H1 (cell line): ENCODE measurements around the gene MUSTN1. TPM values are rescaled to one million over a fixed set of nuclear protein-coding genes. Genes with fewer than 3 reads are reported as not detected.

Source experiments
- CTCF ChIA-PET: fragments of 300-600 bp; sonication (Branson Sonifier 250); formaldehyde crosslinking; loops from one replicate; lab custom pipeline; 2021; ENCODE audit not compliant: partially characterized antibody; lab: Charles Lee
- POLR2A ChIA-PET: fragments of 300-600 bp; sonication (Branson Sonifier 250); formaldehyde crosslinking; loops from one replicate; lab custom pipeline; 2021; ENCODE audit warnings: inconsistent platforms; ENCODE audit not compliant: partially characterized antibody; lab: Charles Lee
- DNase-seq, 2 experiments: peaks; one replicate each; pipeline versions ENCODE4 v3.0.0 to v3.0.0-alpha.2; 2010 to 2022; ENCODE audit warnings: low spot score in 2 of 2, low read depth in 1 of 2, mixed read lengths in 1 of 2
- FAIRE-seq: peaks from 2 replicates; lab custom pipeline; 2011; peaks lifted over from hg19 to GRCh38; lab: Jason Lieb, UNC
- H2AFZ ChIP-seq: 2 replicates; pipeline ENCODE4 v1.8.1; 2012; ENCODE audit warnings: low read length, inconsistent platforms
- H2AK5ac ChIP-seq: 2 replicates; pipeline ENCODE4 v1.6.1; 2013; ENCODE audit warnings: low read depth, low read length
- H2BK120ac ChIP-seq: replicated peaks from 2 replicates; pipeline ENCODE3; 2013; ENCODE audit warnings: low read depth, low read length, inconsistent platforms
- H2BK12ac ChIP-seq: 2 replicates; pipeline ENCODE4 v1.6.1; 2013; ENCODE audit warnings: low read depth, low read length
- H2BK15ac ChIP-seq: 2 replicates; pipeline ENCODE4 v1.6.1; 2013; ENCODE audit warnings: low read length
- H2BK20ac ChIP-seq: 2 replicates; pipeline ENCODE4 v1.6.1; 2013; ENCODE audit warnings: low read length
- H2BK5ac ChIP-seq: 2 replicates; pipeline ENCODE4 v1.6.1; 2013; ENCODE audit warnings: low read depth, low read length
- H3K14ac ChIP-seq: 2 replicates; pipeline ENCODE4 v1.6.1; 2013; ENCODE audit warnings: inconsistent platforms; ENCODE audit not compliant: insufficient read length
- H3K18ac ChIP-seq: 2 replicates; pipeline ENCODE4 v1.6.1; 2013; ENCODE audit warnings: low read length; ENCODE audit errors: extremely low read depth
- H3K23ac ChIP-seq: 2 replicates; pipeline ENCODE4 v1.6.1; 2013; ENCODE audit warnings: inconsistent platforms; ENCODE audit not compliant: insufficient read length
- H3K23me2 ChIP-seq: 2 replicates; pipeline ENCODE4 v1.6.1; 2013; ENCODE audit warnings: low read depth, low read length
- H3K27ac ChIP-seq: 2 replicates; pipeline ENCODE4 v1.6.1; 2011; ENCODE audit warnings: low read depth, low read length, inconsistent platforms
- H3K27me3 ChIP-seq, 4 experiments: replicated peaks in 1 of 4; 1 replicate in 1 of 4; 2 replicates in 3 of 4; pipeline versions ENCODE4 v1.6.1 to v1.8.1; 2011 to 2013; ENCODE audit warnings: low read length in 3 of 4, mild to moderate bottlenecking in 3 of 4, inconsistent platforms in 2 of 4, mixed read lengths in 2 of 4, moderate library complexity in 1 of 4; ENCODE audit not compliant: control insufficient read depth in 3 of 4, insufficient read depth in 3 of 4; ENCODE audit errors: extremely low read depth in 1 of 4
- H3K36me3 ChIP-seq, 4 experiments: 2 replicates each; pipeline versions ENCODE4 v1.6.1 to v1.8.1; 2011 to 2013; ENCODE audit warnings: mild to moderate bottlenecking in 4 of 4, low read length in 3 of 4, moderate library complexity in 2 of 4, control low read depth in 1 of 4, inconsistent platforms in 1 of 4; ENCODE audit not compliant: insufficient read depth in 4 of 4, control insufficient read depth in 2 of 4
- H3K4ac ChIP-seq: replicated peaks from 2 replicates; pipeline ENCODE3; 2013; ENCODE audit warnings: low read length, low read depth, mixed read lengths, inconsistent platforms; ENCODE audit not compliant: insufficient read length
- H3K4me1 ChIP-seq, 4 experiments: replicated peaks in 1 of 4; 1 replicate in 1 of 4; 2 replicates in 3 of 4; pipeline versions ENCODE4 v1.6.1 to v1.8.1; 2011 to 2013; ENCODE audit warnings: low read length in 3 of 4, inconsistent platforms in 2 of 4, mixed read lengths in 1 of 4; ENCODE audit not compliant: insufficient read depth in 4 of 4, control insufficient read depth in 3 of 4
- H3K4me2 ChIP-seq, 2 experiments: 2 replicates each; pipeline versions ENCODE4 v1.6.1 to v1.8.1; 2011 to 2013; ENCODE audit warnings: low read depth in 2 of 2, low read length in 2 of 2, control low read depth in 1 of 2, inconsistent platforms in 1 of 2, mild to moderate bottlenecking in 1 of 2; ENCODE audit not compliant: insufficient read depth in 1 of 2
- H3K4me3 ChIP-seq, 4 experiments: fragments of 200-600, 300-600 bp in 1 of 4; sonication (generic), shearing (Covaris generic), sonication (Bioruptor Twin) in 1 of 4; 2 replicates each; pipeline versions ENCODE4 v1.5.1 to v1.8.1; 2011 to 2016; ENCODE audit warnings: low read length in 4 of 4, low read depth in 3 of 4, control low read depth in 2 of 4, inconsistent platforms in 2 of 4, mild to moderate bottlenecking in 2 of 4, mixed read lengths in 1 of 4, moderate library complexity in 1 of 4; ENCODE audit not compliant: insufficient read depth in 2 of 4; ENCODE audit errors: extremely low read depth in 1 of 4
- H3K56ac ChIP-seq: replicated peaks from 2 replicates; pipeline ENCODE3; 2013; ENCODE audit warnings: low read depth, mild to moderate bottlenecking, mixed read lengths, low read length, inconsistent platforms; ENCODE audit not compliant: insufficient read length
- H3K79me1 ChIP-seq: 2 replicates; pipeline ENCODE4 v1.6.1; 2013; ENCODE audit warnings: low read depth, low read length, control low read depth
- H3K79me2 ChIP-seq, 2 experiments: 2 replicates each; pipeline versions ENCODE4 v1.6.1 to v1.8.1; 2012 to 2013; ENCODE audit warnings: low read length in 2 of 2, mild to moderate bottlenecking in 2 of 2, inconsistent platforms in 1 of 2; ENCODE audit not compliant: insufficient read depth in 2 of 2, control insufficient read depth in 1 of 2
- H3K9ac ChIP-seq, 4 experiments: replicated peaks in 1 of 4; 1 replicate in 1 of 4; 2 replicates in 3 of 4; pipeline versions ENCODE4 v1.6.1 to v1.8.1; 2011 to 2013; ENCODE audit warnings: low read depth in 3 of 4, low read length in 3 of 4, control low read depth in 2 of 4, mild to moderate bottlenecking in 2 of 4, moderate library complexity in 2 of 4, inconsistent platforms in 1 of 4; ENCODE audit errors: extremely low read depth in 1 of 4
- H3K9me3 ChIP-seq, 2 experiments: 2 replicates each; pipeline versions ENCODE4 v1.6.1 to v1.8.1; 2012 to 2013; ENCODE audit warnings: mild to moderate bottlenecking in 2 of 2, moderate library complexity in 2 of 2, control low read depth in 1 of 2, inconsistent platforms in 1 of 2, low read depth in 1 of 2, low read length in 1 of 2, mixed read lengths in 1 of 2; ENCODE audit not compliant: insufficient read depth in 2 of 2
- H4K20me1 ChIP-seq, 2 experiments: replicated peaks in 1 of 2; 2 replicates each; pipeline versions ENCODE3 to v1.8.1; 2011 to 2013; ENCODE audit warnings: inconsistent platforms in 2 of 2, low read length in 2 of 2, mild to moderate bottlenecking in 1 of 2; ENCODE audit not compliant: insufficient read depth in 2 of 2, control insufficient read depth in 1 of 2
- H4K5ac ChIP-seq: 2 replicates; pipeline ENCODE4 v1.6.1; 2013; ENCODE audit warnings: low read length, low read depth, mixed read lengths, inconsistent platforms; ENCODE audit not compliant: insufficient read length
- H4K8ac ChIP-seq: 2 replicates; pipeline ENCODE4 v1.8.0; 2013; ENCODE audit warnings: mild to moderate bottlenecking, moderate library complexity, low read length, inconsistent platforms; ENCODE audit not compliant: insufficient read depth; ENCODE audit errors: extremely low read depth
- H4K91ac ChIP-seq: replicated peaks from 2 replicates; pipeline ENCODE3; 2013; ENCODE audit warnings: low read length, mixed read lengths, inconsistent platforms; ENCODE audit not compliant: insufficient read length
- CHD2 ChIP-seq: IDR thresholded peaks from 2 replicates; pipeline ENCODE4 v1.6.1; 2012; ENCODE audit warnings: low read length, improper control_type of control experiment
- GTF2F1 ChIP-seq: IDR thresholded peaks from 2 replicates; pipeline ENCODE4 v1.6.1; 2012; ENCODE audit warnings: low read depth, low read length, improper control_type of control experiment, borderline replicate concordance
- POU5F1 ChIP-seq: IDR thresholded peaks from 2 replicates; pipeline ENCODE4 v1.6.1; 2011; ENCODE audit warnings: low read depth, mild to moderate bottlenecking, low read length, moderate library complexity
- RBBP5 ChIP-seq: IDR thresholded peaks from 2 replicates; pipeline ENCODE4 v1.7.1; 2012; ENCODE audit warnings: low read depth, mild to moderate bottlenecking, inconsistent platforms, low read length, moderate library complexity, borderline replicate concordance
- SIN3A ChIP-seq, 2 experiments: IDR thresholded peaks in 1 of 2; conservative IDR thresholded peaks in 1 of 2; 2 replicates each; pipeline ENCODE4 v1.6.1; 2011 to 2012; ENCODE audit warnings: low read length in 2 of 2, improper control_type of control experiment in 1 of 2, low read depth in 1 of 2, mild to moderate bottlenecking in 1 of 2
- SIRT6 ChIP-seq: IDR thresholded peaks from one replicate; pipeline ENCODE4 v1.7.1; 2012; ENCODE audit warnings: low read length, inconsistent platforms
- SIX5 ChIP-seq: IDR thresholded peaks from 2 replicates; pipeline ENCODE4 v1.6.1; 2011; ENCODE audit warnings: mild to moderate bottlenecking, low read depth, low read length
- SP2 ChIP-seq: IDR thresholded peaks from 2 replicates; pipeline ENCODE4 v1.6.1; 2012; ENCODE audit warnings: mild to moderate bottlenecking, low read length, inconsistent platforms
- ZNF274 ChIP-seq: IDR thresholded peaks from 2 replicates; pipeline ENCODE4 v1.7.0; 2012; ENCODE audit warnings: low read length, borderline replicate concordance; ENCODE audit errors: extremely low read depth
- WGBS, 2 experiments: shearing (Covaris generic) in 1 of 2; methylation state at CpG; one replicate each; pipeline versions ENCODE4 v1.1.6 to v1.1.7; 2013 to 2015; ENCODE audit warnings: low lambda C conversion rate in 2 of 2, mixed read lengths in 2 of 2, inconsistent platforms in 1 of 2, low coverage in 1 of 2, missing lambda C conversion rate in 1 of 2; ENCODE audit not compliant: insufficient replicate concordance in 2 of 2, insufficient coverage in 1 of 2, insufficient read length in 1 of 2; ENCODE audit errors: extremely low coverage in 1 of 2, missing lambda C conversion rate in 1 of 2; 5-methylcytosine and 5-hydroxymethylcytosine counted together
- polyA plus RNA-seq, 7 experiments: library from polyadenylated mRNA; depleted of rRNA in 3 of 7; stranded (reverse) in 5 of 7; unstranded in 2 of 7; fragments of >200 nt in 5 of 7; fragments of 200-250 nt in 2 of 7; gene quantifications; 1 replicate in 5 of 7; 2 replicates in 1 of 7; 4 replicates in 1 of 7; pipeline versions ENCODE4 v1.2.1 to v1.2.3, GENCODE V29; 2011 to 2013; ENCODE audit warnings: missing spikeins in 2 of 7, mixed read lengths in 2 of 7
- total RNA-seq: library from RNA; stranded (reverse); fragmentation: NEBNext Ultra II Directional; extraction: Animal tissue kit (Norgen Biotek cat#: 25700); gene quantifications from 2 replicates; pipeline ENCODE4 v1.2.1, GENCODE V29; 2021

MUSTN1 gene
- total and polyA plus RNA-seq, 2 of the 8 experiments (the other 6 are each of a cell fraction or from before 2014, with no cell fraction given): 1.1 to 2.4 TPM

GRCh38 chr3:52796411-52796810, 38.4 kb downstream of the MUSTN1 start:
- CTCF ChIA-PET: interaction anchor here (1.1 to 6.9 kb wide), 6 partner anchors 15 to 139 kb away, joined by 3 to 86 read pairs (median 3); no protein-coding TSS in a partner anchor
- Histone ChIP-seq H3K4me3 (no peak overlapping the region), H4K91ac (no peak overlapping the region), H2BK5ac (no peak overlapping the region), H3K79me2 (no peaks in the 10 kb centered on the region), H2BK120ac (no peak overlapping the region), H2BK12ac (no peak overlapping the region), H4K20me1 (peaks cover 0 to 2% of the 10 kb centered on the region in 2 experiments), H2AFZ (no peak overlapping the region), H3K14ac (no peak overlapping the region), H2BK15ac (no peak overlapping the region), H3K27ac (no peak overlapping the region), H3K18ac (no peak overlapping the region), H3K4ac (no peak overlapping the region), H3K9ac (no peak overlapping the region), H2BK20ac (no peak overlapping the region), H3K79me1 (no peaks in the 10 kb centered on the region), H3K36me3 (no peaks in the 10 kb centered on the region), H3K27me3 (no peaks in the 10 kb centered on the region), H3K4me1 (no peaks in the 10 kb centered on the region), H4K8ac (no peak overlapping the region), H3K23me2 (no peaks in the 10 kb centered on the region), H3K56ac (no peak overlapping the region), H3K9me3 (no peaks in the 10 kb centered on the region), H2AK5ac (no peak overlapping the region), H4K5ac (no peak overlapping the region), H3K4me2 (no peak overlapping the region), H3K23ac (no peak overlapping the region)
- WGBS, 2 experiments: 91% methylated on average over 9 of the region's 9 CpGs; no CpG with 5 or more reads in 1 of the 2 experiments
- POLR2A ChIA-PET: no interaction called here
- FAIRE-seq: no peak
- no peak for DNase-seq
- TF ChIP-seq SP2 (no peak), GTF2F1 (no peak), CHD2 (no peak), SIX5 (no peak), POU5F1 (no peak), ZNF274 (no peak), SIRT6 (no peak), SIN3A (conservative IDR thresholded peaks at IDR 0.05 in 1 of 2, IDR thresholded peaks at IDR 0.05 in 1 of 2; ENCODE audit: low read depth in 1 of 2, low read length in 2 of 2) (no peak), RBBP5 (no peak)
